Measurements from ENCODE around the gene PTH2. TPM values are rescaled to one million over a fixed set of nuclear protein-coding genes. Genes with fewer than 3 reads are reported as not detected.
"Not testable (repeated sequence)": the region's sequence is repeated elsewhere in the genome, so short reads cannot be mapped to it uniquely, and the experiment has no call there.

The PTH2 gene
- total RNA-seq, 1 donor from 2014 or later: not detected

- no peak for DNase-seq
Observed at GRCh38 chr19:49447485-49448431, 24.5 kb upstream of the PTH2 start.

- DNase-seq: no peak
Observed at GRCh38 chr19:49445997-49446396, 22.8 kb upstream of the PTH2 start.

GRCh38 chr19:49444100-49444700, 21.0 kb upstream of the PTH2 start:
- not testable (repeated sequence) for DNase-seq

GRCh38 chr19:49443366-49444099, 20.3 kb upstream of the PTH2 start:
- peak; percentile 94 for DNase-seq

GRCh38 chr19:49442771-49443365, 19.6 kb upstream of the PTH2 start:
- peak; percentile 69 for DNase-seq

- DNase-seq: no peak
Observed at GRCh38 chr19:49442354-49442753, 19.1 kb upstream of the PTH2 start.

- no peak for DNase-seq
Observed at GRCh38 chr19:49441960-49442350, 18.7 kb upstream of the PTH2 start.

- DNase-seq: peak; percentile 33
Observed at GRCh38 chr19:49441210-49441959, 18.1 kb upstream of the PTH2 start, which contains the start of gene SLC17A7. Gene SLC17A7, minus strand, starts transcription at chr19:49441527. Its CDS starts 148 bp downstream, at chr19:49441379.

- DNase-seq: no peak
Observed at GRCh38 chr19:49440439-49441209, 17.4 kb upstream of the PTH2 start.

- no peak for DNase-seq
Observed at GRCh38 chr19:49439836-49440235, 16.6 kb upstream of the PTH2 start.

- peak; percentile 42 for DNase-seq
Observed at GRCh38 chr19:49438261-49438660, 15.0 kb upstream of the PTH2 start.

GRCh38 chr19:49437231-49437630, 14.0 kb upstream of the PTH2 start:
- DNase-seq: peak; percentile 76

GRCh38 chr19:49436381-49437017, 13.3 kb upstream of the PTH2 start:
- peak; percentile 14 for DNase-seq

GRCh38 chr19:49435670-49436069, 12.4 kb upstream of the PTH2 start:
- no peak for DNase-seq

GRCh38 chr19:49434907-49435583, 11.8 kb upstream of the PTH2 start:
- DNase-seq: peak; percentile 21

GRCh38 chr19:49433240-49433901, 10.1 kb upstream of the PTH2 start:
- no peak for DNase-seq

- DNase-seq: no peak
Observed at GRCh38 chr19:49432141-49433073, 9.2 kb upstream of the PTH2 start.

GRCh38 chr19:49431330-49431749, 8.1 kb upstream of the PTH2 start:
- peak; percentile 10 for DNase-seq
